ENCODE results near the gene SFXN2.
"Not testable (repeated sequence)": the region's sequence is repeated elsewhere in the genome, so short reads cannot be mapped to it uniquely, and the experiment has no call there.

The SFXN2 gene

GRCh38 chr10:102681696-102682095 is 32.7 kb upstream of the SFXN2 start:
- DNase-seq: no peak

GRCh38 chr10:102682416-102682815 is 32.0 kb upstream of the SFXN2 start:
- no peak for DNase-seq

GRCh38 chr10:102682981-102683380 is 31.5 kb upstream of the SFXN2 start:
- DNase-seq: no peak

DNA sequence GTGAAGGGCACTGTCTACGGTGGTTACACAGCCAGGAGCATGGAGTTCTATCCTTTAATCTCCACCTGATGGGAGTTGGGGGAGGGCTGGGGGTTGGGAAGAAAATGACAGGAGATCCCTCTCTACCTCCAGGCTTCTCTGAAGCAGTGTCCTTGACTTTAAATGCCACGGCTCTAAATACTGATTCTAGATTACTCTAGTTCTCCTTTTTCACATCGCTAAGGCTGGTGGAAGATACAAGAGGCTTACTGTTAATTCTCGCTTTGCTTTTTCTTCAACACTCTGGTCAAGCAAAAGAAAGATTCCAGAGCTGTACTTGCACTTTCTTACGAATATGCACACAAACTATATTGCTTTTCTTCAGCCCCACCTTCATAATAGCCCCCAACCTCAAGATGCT is 30.7 kb upstream of the SFXN2 start:
- DNase-seq: no peak

GRCh38 chr10:102691285-102692066 is 23.0 kb upstream of the SFXN2 start:
- no peak for DNase-seq

DNA sequence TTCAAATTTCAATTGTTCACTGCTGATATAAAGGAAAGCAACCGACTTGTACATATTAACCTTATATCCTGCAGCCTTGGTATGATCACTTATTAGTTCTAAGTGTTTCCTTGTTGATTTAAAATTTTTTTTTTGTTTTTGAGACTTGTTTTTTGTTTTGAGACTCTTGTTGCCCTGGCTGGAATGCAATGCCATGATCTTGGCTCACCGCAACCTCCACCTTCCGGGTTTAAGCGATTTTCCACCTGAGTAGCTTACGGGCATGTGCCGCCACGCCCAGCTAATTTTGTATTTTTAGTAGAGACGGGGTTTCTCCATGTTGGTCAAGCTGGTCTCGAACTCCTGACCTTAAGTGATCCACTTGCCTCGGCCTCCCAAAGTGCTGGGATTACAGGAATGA is 19.0 kb upstream of the SFXN2 start:
- DNase-seq: not testable (repeated sequence)

DNA sequence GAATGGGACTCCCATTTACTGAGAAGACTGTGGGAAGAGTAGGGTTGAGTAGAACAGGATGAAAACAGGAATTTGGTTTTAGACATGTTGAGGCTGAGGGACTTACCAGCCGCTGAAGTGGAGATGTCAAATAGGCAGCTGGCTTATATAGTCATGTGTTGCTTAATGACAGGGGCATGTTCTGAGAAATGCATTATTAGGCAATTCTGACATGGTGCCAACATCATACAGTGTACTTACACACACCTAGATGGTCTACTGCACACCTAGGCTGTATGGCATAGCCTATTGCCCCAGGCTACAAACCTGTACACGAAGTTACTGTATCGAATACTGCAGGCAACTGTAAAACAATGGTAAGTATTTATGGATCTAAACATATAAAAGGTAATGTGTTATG is 17.7 kb upstream of the SFXN2 start:
- DNase-seq: no peak

DNA sequence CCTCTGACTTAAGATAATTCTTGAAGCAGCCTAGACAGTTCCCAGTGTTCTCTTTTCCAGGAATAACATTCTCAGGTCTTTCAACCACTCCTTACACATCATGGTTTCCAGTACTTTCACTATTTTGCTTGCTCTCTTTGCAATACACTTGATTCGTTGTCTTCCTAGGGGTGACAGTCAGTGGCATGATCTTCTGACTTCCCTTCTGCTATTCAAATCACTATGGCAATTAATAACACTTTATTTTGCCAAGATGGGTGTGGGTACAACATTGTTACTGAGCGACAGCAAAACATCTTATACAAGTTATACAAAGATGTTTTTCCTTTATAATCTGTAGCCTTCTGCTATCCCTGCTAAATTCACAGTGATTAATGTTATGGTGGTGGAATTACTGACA is 15.5 kb upstream of the SFXN2 start:
- no peak for DNase-seq

GRCh38 chr10:102701272-102701671 is 13.2 kb upstream of the SFXN2 start:
- no peak for DNase-seq

- DNase-seq: no peak
Observed at GRCh38 chr10:102701796-102702195, 12.6 kb upstream of the SFXN2 start.

DNA sequence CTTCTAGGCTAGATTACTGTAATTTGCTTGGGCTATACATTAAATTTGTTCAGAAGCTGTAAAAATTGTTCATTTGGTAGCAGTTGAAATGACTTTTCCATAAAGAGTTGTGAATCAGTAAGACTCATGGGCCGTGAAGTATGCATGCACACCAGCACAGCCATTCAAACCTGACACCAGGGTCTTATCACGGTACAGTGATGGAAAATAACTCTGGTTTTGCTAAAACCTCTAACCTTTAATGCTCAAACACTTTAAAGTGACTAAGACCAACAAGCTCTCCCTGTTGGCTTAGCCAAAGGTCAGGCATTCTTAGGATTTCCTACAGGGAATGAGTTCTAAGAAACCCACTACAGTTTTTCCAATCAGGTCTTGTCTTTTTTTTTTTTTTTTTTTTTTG is 11.7 kb upstream of the SFXN2 start:
- DNase-seq: no peak

DNA sequence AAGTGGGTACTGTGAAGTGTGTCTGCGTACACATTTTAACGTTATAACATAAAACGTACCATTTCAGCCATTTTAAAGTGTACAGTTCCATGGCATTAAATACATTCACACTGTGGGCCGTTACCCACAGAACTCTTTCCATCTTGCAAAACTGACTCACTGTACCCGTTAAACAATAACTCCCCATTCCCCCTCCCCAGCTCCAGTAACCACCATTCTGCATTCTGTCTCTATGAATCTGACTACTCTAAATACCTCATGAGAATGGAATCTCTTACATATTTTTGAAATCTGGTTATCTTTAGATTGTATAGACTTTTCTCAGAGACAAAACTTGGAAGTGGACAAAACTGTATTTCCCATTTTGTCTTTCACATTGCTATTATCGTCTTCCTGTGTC is 9.5 kb upstream of the SFXN2 start:
- DNase-seq: no peak

- no peak for DNase-seq
Observed at GRCh38 chr10:102705531-102705930, 8.9 kb upstream of the SFXN2 start.

GRCh38 chr10:102710609-102711008 is 3.8 kb upstream of the SFXN2 start:
- DNase-seq: no peak

- no peak for DNase-seq
Observed at GRCh38 chr10:102712089-102712488, 2.3 kb upstream of the SFXN2 start.

DNA sequence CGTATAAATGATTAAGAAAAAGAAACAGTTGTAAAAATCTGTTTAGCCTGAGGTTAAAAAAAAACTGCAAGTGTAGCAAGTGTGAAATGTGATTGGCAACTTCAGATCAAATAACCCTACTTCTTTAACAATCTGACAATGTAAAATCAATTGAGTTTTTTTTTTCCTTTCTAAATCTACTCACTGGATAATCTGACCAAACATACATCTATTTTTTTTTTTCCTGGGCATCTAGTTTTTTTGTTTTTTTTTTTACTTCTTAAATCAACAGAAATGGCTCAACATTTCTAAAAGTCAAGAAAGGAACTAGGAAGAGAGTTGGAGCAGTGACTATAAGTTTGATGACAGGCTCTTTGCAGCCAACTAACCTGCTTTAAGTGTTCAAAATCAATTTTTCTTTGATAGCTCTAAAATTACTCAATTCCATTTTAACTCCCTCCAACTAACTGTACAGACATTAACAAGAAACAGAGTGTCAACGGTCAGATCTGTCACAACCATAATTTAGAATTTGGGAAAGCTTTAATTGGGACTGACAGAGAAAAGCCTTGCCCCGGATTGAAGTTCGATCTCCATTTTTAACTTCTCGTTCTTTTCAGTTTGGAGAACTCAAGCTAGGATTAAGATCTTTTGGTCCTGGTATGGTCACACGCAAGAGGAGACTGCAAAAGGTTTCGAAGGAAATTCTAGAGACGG is 1.4 kb upstream of the SFXN2 start:
- DNase-seq: no peak

DNA sequence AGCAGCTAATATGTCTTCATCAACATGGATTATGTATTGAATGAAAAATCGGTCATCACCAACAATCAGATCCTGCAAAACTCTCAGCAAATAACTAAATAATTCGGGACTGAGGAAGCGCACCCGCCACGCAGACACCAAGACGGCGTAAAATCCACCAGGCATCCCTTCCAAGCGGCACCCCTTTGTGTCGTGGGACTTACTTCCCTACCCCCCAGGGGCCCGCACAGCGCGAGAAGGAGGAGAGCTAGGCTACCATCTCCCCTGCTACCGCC is 960 bp upstream of the SFXN2 start:
- no peak for DNase-seq

DNA sequence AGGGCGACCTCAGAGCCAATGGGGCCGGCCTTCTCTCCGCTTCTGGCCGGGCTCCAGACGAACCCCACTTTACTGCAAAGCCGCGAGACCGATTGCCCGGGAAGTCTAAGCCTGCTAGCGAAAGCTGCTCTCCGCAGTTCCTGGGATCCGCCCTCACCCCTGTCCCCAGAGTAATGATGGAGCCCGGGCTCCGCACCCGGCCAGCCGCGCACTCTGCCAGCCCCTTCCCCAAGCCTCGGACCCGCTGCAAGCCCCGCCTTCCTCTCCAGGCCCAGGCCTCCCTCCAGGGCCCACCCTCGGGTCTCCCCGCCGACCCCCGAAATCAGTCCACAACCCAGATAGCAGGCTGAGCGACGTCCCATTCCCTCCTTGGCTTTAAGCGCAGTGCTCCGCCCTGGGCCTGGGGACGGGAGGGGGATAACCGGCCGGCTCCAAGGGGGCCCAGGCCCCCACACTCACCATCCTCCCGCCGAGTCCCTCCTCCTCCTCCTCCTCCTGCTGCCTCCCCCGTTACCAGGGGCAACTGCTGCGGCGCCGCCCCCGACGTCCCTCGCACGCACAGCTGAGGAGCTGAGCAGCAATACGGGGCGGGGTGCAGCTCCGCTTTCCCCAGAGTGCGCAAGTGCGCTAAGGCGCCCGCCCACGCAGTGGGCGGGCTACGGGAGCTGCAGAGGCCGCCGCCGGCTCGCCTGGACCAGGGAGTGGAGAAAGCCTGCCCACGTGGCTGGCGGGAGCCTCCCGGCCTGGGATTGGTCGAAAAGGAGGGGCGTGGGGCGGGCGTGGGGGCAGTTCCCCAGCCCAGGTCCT is 419 bp upstream of the SFXN2 start, which contains the start of gene ARL3:
ARL3 (minus strand) TSS at position 584 of the 807 bp plus-strand sequence; CDS start at position 462, 122 bp downstream.
- DNase-seq: peak; percentile 93 to 97

GRCh38 chr10:102715880-102716279 is 1.4 kb downstream of the SFXN2 start:
- DNase-seq: no peak

DNA sequence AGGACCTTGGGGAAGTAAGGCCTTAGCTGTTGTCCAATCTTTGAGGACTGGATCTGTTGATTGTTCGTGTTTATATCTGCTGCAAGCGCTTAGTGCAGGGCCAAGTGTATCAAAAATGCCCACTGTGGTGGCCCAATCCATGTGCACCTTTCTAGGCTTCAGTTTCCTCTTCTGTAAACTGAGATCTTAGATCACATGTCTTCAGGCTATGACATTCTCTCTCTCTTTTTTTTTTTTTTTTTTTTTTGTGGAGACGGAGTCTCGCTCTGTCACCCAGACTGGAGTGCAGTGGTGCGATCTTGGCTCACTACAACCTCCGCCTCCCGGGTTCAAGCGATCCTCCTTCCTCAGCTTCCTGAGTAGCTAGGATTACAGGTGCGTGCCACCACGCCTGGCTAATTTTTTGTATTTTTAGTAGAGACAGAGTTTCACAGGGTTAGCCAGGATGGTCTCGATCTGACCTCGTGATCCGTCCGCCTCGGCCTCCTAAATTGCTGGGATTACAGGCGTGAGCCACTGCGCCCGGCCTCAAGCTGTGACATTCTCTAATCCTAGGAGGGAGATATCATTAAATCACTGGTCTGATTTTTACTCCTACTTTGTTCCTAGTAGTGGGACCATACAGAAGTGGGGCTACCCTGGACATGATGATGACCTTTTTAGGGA is 2.6 kb downstream of the SFXN2 start:
- DNase-seq: not testable (repeated sequence)

DNA sequence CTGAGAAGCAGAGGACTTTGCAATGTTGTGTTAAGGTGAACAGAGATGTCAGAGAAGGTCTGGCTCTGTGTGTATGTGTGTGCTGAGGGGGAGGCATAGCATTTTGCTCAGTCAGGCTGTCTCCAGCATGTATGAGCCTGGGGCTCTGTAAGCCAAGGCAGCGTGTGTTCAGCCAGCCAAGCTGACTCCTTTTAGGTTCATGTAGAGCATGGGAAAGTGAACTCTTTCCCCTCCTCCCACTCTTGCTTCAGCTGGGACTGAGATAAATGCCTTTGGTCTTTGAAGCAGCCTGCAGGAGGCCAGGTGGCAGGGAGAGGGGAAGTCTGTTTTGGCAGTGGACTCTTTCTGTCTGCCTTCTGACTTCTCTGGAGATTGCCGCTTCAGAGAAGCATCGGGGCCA is 3.8 kb downstream of the SFXN2 start:
- no peak for DNase-seq

DNA sequence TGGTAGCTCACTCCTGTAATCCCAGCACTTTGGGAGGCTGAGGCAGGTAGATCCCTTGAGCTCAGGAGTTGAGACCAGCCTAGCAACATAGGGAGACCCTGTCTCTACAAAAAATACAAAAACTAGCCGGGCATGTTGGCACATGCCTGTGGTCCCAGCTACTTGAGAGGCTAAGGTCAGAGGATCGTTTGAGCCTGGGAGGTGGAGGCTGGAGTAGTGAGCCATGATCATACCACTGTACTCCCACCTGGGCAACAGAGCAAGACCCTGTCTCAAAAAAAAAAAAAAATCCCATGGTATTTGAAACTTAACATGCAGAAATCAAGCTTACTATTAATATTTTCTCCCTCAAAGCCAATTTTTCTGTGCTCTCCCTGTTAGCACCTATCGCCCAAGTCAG is 5.9 kb downstream of the SFXN2 start:
- no peak for DNase-seq

DNA sequence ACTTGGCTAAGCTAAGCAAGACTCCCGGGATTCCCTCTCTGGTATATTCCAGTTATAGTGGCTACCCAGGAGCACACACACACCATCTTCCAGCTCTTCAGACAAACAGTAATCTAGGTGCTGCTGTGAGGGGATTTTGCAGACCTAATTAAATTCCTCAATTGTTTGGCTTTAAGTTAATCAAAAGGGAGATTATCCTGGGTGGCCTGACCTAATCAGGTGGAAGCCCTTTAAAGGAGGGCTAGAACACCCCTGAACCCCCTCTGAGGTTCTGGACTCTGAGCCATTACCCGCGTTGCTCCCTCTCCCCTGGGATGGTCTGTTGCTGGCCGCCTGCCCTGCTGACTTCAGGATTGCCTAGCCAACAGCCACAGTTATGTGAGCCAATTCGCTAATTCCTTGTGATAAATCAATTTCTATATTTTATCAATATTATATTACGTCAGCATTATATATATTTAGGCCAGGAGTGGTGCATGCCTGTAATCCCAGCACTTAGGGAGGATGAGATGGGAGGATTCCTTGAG is 6.4 kb downstream of the SFXN2 start:
- DNase-seq: no peak

Data from NCI-H526 (cell line).